WTC11 (cell line): ENCODE measurements around the gene JMJD7. TPM values are rescaled to one million over a fixed set of nuclear protein-coding genes. Genes with fewer than 3 reads are reported as not detected.

ENCODE experiments used
- ATAC-seq: fragments of 200-7000 bp; cut with Tn5 transposase; 2 replicates; pipeline ENCODE4 v1.10.0; 2021; ENCODE audit warnings: mild to moderate bottlenecking, moderate library complexity
- CTCF ChIA-PET: fragments of 300-600 bp; sonication (Branson Sonifier 250); formaldehyde crosslinking; loops from one replicate; lab custom pipeline; 2021; ENCODE audit warnings: antibody characterized with exemption; lab: Charles Lee
- POLR2A ChIA-PET: fragments of 350-600 bp; sonication (Branson Sonifier 250); formaldehyde crosslinking; loops from one replicate; lab custom pipeline; 2021; ENCODE audit warnings: antibody characterized with exemption; lab: Charles Lee
- DNase-seq: peaks from one replicate; pipeline ENCODE4 v3.0.0; 2021; ENCODE audit warnings: low spot score
- H3K27ac Mint-ChIP-seq: 2 replicates; pipeline ENCODE4 v1.8.0; 2021; ENCODE audit warnings: mixed read lengths
- H3K27me3 Mint-ChIP-seq: 2 replicates; pipeline ENCODE4 v1.8.0; 2021; ENCODE audit warnings: low read depth, mild to moderate bottlenecking, moderate library complexity, mixed read lengths
- H3K36me3 Mint-ChIP-seq: 2 replicates; pipeline ENCODE4 v1.8.0; 2021; ENCODE audit warnings: mixed read lengths
- H3K4me1 Mint-ChIP-seq: 2 replicates; pipeline ENCODE4 v1.8.0; 2022; ENCODE audit warnings: mixed read lengths
- H3K4me3 Mint-ChIP-seq: 2 replicates; pipeline ENCODE4 v1.8.0; 2021; ENCODE audit warnings: mild to moderate bottlenecking, moderate library complexity, mixed read lengths
- H3K9me3 Mint-ChIP-seq: 2 replicates; pipeline ENCODE4 v1.8.0; 2021; ENCODE audit warnings: mixed read lengths
- CBFB ChIP-seq: sonication (generic); formaldehyde crosslinking; IDR thresholded peaks from 2 replicates; pipeline ENCODE4 v1.8.1; 2022; ENCODE audit warnings: mild to moderate bottlenecking, low read depth, missing genetic modification reagents
- CTCF ChIP-seq: fragments of 200-600 bp; IDR thresholded peaks from 2 replicates; pipeline ENCODE4 v1.8.0; 2022; ENCODE audit warnings: antibody characterized with exemption
- E2F4 ChIP-seq: sonication (generic); formaldehyde crosslinking; IDR thresholded peaks from 2 replicates; pipeline ENCODE4 v1.8.1; 2022; ENCODE audit warnings: low read depth, mild to moderate bottlenecking, moderate library complexity, missing genetic modification reagents, borderline replicate concordance
- FOXP1 ChIP-seq: sonication (generic); formaldehyde crosslinking; IDR thresholded peaks from 2 replicates; pipeline ENCODE4 v1.8.0; 2022; ENCODE audit warnings: missing genetic modification reagents, mild to moderate bottlenecking, moderate library complexity, borderline replicate concordance
- GRHL2 ChIP-seq: fragments of 250-450 bp; sonication (Bioruptor Pico); IDR thresholded peaks from 2 replicates; pipeline ENCODE4 v1.8.0; 2022; ENCODE audit warnings: mild to moderate bottlenecking, moderate library complexity; ENCODE audit not compliant: insufficient replicate concordance, severe bottlenecking
- HMGA2 ChIP-seq: fragments of 250-450 bp; sonication (Bioruptor Pico); IDR thresholded peaks from 2 replicates; pipeline ENCODE4 v1.4.0; 2021; ENCODE audit warnings: mild to moderate bottlenecking, moderate library complexity
- IRF1 ChIP-seq: sonication (generic); formaldehyde crosslinking; IDR thresholded peaks from 2 replicates; pipeline ENCODE4 v1.8.0; 2023; ENCODE audit warnings: missing genetic modification reagents
- MXD4 ChIP-seq: fragments of 250-450 bp; sonication (Bioruptor Pico); IDR thresholded peaks from 2 replicates; pipeline ENCODE4 v1.8.0; 2021; ENCODE audit warnings: mild to moderate bottlenecking, moderate library complexity, borderline replicate concordance
- NR1H2 ChIP-seq: sonication (generic); formaldehyde crosslinking; IDR thresholded peaks from 2 replicates; pipeline ENCODE4 v1.9.0; 2021; ENCODE audit warnings: mild to moderate bottlenecking, moderate library complexity, missing genetic modification reagents
- PRRX2 ChIP-seq: fragments of 250-450 bp; sonication (Bioruptor Pico); IDR thresholded peaks from 2 replicates; pipeline ENCODE4 v1.8.0; 2021; ENCODE audit warnings: mild to moderate bottlenecking
- RELA ChIP-seq: sonication (generic); formaldehyde crosslinking; IDR thresholded peaks from 2 replicates; pipeline ENCODE4 v1.8.1; 2022; ENCODE audit warnings: missing genetic modification reagents, mild to moderate bottlenecking, borderline replicate concordance
- RORB ChIP-seq: fragments of 250-450 bp; sonication (Bioruptor Pico); IDR thresholded peaks from 2 replicates; pipeline ENCODE4 v1.9.0; 2021; ENCODE audit warnings: mild to moderate bottlenecking
- STAT6 ChIP-seq: sonication (generic); formaldehyde crosslinking; conservative IDR thresholded peaks from 2 replicates; pipeline ENCODE4 v1.8.1; 2023; ENCODE audit warnings: mild to moderate bottlenecking, low read depth, missing genetic modification reagents, moderate library complexity
- TCF7 ChIP-seq: sonication (generic); formaldehyde crosslinking; IDR thresholded peaks from 2 replicates; pipeline ENCODE4 v1.8.0; 2022; ENCODE audit warnings: mild to moderate bottlenecking, low read depth, missing genetic modification reagents, moderate library complexity
- TEAD1 ChIP-seq: sonication (generic); formaldehyde crosslinking; IDR thresholded peaks from 2 replicates; pipeline ENCODE4 v1.8.0; 2022; ENCODE audit warnings: mild to moderate bottlenecking, missing genetic modification reagents
- TP53 ChIP-seq: sonication (generic); formaldehyde crosslinking; IDR thresholded peaks from 2 replicates; pipeline ENCODE4 v1.8.1; 2023; ENCODE audit warnings: mild to moderate bottlenecking, missing genetic modification reagents
- USF1 ChIP-seq: sonication (generic); formaldehyde crosslinking; IDR thresholded peaks from 2 replicates; pipeline ENCODE4 v1.8.0; 2022; ENCODE audit warnings: mild to moderate bottlenecking, missing genetic modification reagents
- ZBTB21 ChIP-seq: sonication (generic); formaldehyde crosslinking; IDR thresholded peaks from 2 replicates; pipeline ENCODE4 v1.8.1; 2023; ENCODE audit warnings: mild to moderate bottlenecking, missing genetic modification reagents, borderline replicate concordance
- ZNF121 ChIP-seq: sonication (generic); formaldehyde crosslinking; IDR thresholded peaks from 2 replicates; pipeline ENCODE4 v1.8.0; 2023; ENCODE audit warnings: missing genetic modification reagents
- ZNF219 ChIP-seq: sonication (generic); formaldehyde crosslinking; IDR thresholded peaks from 2 replicates; pipeline ENCODE4 v1.8.0; 2023; ENCODE audit warnings: missing genetic modification reagents, mild to moderate bottlenecking, borderline replicate concordance
- ZNF281 ChIP-seq: sonication (generic); formaldehyde crosslinking; IDR thresholded peaks from 2 replicates; pipeline ENCODE4 v1.8.0; 2023; ENCODE audit warnings: mild to moderate bottlenecking, missing genetic modification reagents
- ZNF317 ChIP-seq: sonication (generic); formaldehyde crosslinking; IDR thresholded peaks from 2 replicates; pipeline ENCODE4 v1.8.1; 2023; ENCODE audit warnings: low read depth, mild to moderate bottlenecking, moderate library complexity, missing genetic modification reagents, borderline replicate concordance
- total RNA-seq: library from RNA; stranded (reverse); gene quantifications from 3 replicates; pipeline ENCODE4 v1.2.3, GENCODE V29; 2021

Gene JMJD7
- total RNA-seq, 1 experiment from 2014 or later, result 19.9 TPM

GRCh38 chr15:41822471-41822870 is 5.4 kb upstream of the JMJD7 start (continued):
- TF ChIP-seq ZNF219 (CRISPR knock-in tag) (no peak), FOXP1 (CRISPR knock-in tag) (no peak), MXD4 (CRISPR knock-in tag) (no peak), E2F4 (CRISPR knock-in tag) (no peak), ZNF281 (CRISPR knock-in tag) (no peak), ZNF121 (CRISPR knock-in tag) (no peak)
- TF ChIP-seq, all 79 proteins: peak for 0

GRCh38 chr15:41822957-41823356 is 4.9 kb upstream of the JMJD7 start:
- ChIA-PET CTCF (interaction anchor here (0.9 to 3.7 kb wide), 2 partner anchors 13 to 49 kb away, joined by 3 to 30 read pairs; partner anchors contain the start of gene MAPKBP1), POLR2A (no interaction called here)
- Mint-ChIP-seq H3K36me3 (no peaks in the 10 kb centered on the region), H3K9me3 (no peaks in the 10 kb centered on the region), H3K4me1 (no peaks in the 10 kb centered on the region), H3K27me3 (no peaks in the 10 kb centered on the region), H3K4me3 (no peak overlapping the region), H3K27ac (no peak overlapping the region)
- DNase-seq (no peak), ATAC-seq (no peak)
- no peak for TF ChIP-seq CTCF
- no peak for TF ChIP-seq GRHL2 (CRISPR knock-in tag)
- no peak for TF ChIP-seq USF1 (CRISPR knock-in tag)
- TF ChIP-seq NR1H2 (CRISPR knock-in tag), result no peak
- no peak for TF ChIP-seq RELA (CRISPR knock-in tag)
- TF ChIP-seq TP53 (CRISPR knock-in tag), result no peak
- TF ChIP-seq STAT6, result no peak
- no peak for TF ChIP-seq CBFB (CRISPR knock-in tag)
- TF ChIP-seq PRRX2 (CRISPR knock-in tag), result no peak
- no peak for TF ChIP-seq ZNF317 (CRISPR knock-in tag)
- TF ChIP-seq TCF7 (CRISPR knock-in tag), result no peak
- no peak for TF ChIP-seq IRF1 (CRISPR knock-in tag)
- TF ChIP-seq RORB, result no peak
- TF ChIP-seq ZBTB21, result no peak
- TF ChIP-seq TEAD1 (CRISPR knock-in tag), result no peak
- TF ChIP-seq HMGA2 (CRISPR knock-in tag), result no peak
